Activated gamma-delta T cell (primary cell): ENCODE data around the gene IFITM2.
"Not testable (repeated sequence)": the region's sequence is repeated elsewhere in the genome, so short reads cannot be mapped to it uniquely, and the experiment has no call there.

ENCODE experiments used
- DNase-seq: peaks from one replicate; lab custom pipeline; 2025; lab: John Stamatoyannopoulos, UW

The IFITM2 gene

DNA sequence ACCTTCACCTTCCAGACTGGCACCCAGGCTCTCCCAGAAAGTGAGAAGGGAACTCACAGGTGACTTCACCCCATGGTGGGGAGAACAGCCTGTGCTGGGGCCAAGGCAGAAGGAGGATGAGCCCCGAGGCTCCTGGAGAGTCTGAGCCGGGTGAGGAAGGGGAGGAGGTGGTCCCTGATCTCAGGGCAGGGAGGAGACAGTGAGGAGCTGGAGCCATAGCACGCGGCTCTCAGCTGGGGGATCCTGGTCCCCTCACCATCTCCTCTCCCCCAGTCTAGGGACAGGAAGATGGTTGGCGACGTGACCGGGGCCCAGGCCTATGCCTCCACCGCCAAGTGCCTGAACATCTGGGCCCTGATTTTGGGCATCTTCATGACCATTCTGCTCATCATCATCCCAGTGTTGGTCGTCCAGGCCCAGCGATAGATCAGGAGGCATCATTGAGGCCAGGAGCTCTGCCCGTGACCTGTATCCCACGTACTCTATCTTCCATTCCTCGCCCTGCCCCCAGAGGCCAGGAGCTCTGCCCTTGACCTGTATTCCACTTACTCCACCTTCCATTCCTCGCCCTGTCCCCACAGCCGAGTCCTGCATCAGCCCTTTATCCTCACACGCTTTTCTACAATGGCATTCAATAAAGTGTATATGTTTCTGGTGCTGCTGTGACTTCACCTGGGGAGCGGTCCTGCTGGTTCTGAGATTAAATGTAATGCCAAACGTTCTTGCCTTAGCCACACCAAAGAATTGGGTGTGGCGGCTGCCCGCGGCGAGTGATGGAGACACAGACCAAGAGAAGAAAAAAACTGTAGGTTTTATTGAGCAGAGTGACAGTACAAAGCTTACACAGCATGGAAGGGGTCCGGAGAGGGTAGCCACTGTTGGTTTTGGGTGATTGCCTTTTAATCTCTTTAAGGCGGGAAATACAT lies 1.4 kb downstream of the IFITM2 start:
- not testable (repeated sequence) for DNase-seq

DNA sequence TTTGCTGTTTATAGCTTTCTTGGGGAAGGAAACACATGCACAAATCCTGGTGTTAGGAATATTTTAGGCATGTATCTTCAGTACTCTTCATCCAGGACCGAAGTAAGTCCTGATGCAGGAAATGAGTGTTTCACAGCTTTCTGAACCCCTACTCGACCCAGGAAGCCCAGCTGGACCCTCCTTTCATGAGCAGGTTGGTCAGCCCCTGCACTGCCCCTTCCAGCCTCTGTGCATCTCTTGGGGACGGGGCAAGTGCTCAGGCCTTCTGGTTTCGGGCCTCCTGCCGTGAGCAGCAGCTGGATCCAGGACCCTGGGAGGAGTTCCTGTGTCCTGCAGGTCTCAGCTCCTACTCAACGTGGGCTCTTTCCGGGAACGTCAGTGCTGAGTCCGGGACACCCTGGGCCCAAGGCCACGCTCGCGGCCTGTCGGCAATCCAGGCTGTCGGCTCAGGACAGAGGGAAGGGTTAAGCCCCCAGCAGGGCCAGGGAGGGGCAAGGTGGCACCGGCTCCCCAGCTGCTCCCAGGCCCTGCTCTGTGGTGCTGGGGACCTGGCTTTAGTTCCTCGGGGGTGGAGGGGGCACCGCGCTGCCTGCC lies 2.5 kb downstream of the IFITM2 start:
- not testable (repeated sequence) for DNase-seq

DNA sequence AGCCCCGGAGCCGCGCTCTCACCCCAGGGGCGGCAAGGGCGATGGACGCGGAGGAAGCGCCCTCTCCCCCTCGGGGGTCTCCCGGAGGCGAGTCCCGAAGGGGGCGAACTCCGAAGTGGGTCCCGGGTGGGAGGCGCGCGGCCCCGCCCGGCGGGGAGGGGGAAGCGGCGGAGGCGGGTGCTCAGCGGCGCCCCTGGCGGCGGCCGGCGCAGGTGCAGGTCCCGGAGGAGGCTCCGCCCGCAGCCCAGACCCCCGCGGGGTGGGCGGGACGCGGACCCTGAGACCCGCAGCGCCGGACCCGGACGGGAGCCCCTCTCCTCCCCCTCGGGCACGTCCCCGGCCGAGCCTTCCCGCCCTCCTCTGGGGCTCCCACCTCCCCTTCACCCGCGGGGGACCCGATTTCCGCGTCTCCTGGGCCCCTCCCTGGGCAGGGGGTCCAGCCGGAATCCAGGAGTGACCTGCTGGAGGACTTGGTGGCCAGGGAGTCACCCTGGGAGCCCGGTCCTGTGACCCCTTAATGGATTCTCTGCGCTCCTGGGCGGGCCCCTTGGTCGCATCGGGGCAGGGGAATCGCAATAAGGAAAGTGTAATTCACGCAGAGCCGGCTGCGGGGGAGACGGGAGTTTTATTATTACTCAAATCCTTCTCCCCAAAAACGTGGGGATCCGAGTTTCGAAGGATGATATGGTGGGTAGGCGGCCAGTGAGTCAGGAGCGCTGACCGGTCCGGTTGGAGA lies 3.6 kb downstream of the IFITM2 start:
- not testable (repeated sequence) for DNase-seq

DNA sequence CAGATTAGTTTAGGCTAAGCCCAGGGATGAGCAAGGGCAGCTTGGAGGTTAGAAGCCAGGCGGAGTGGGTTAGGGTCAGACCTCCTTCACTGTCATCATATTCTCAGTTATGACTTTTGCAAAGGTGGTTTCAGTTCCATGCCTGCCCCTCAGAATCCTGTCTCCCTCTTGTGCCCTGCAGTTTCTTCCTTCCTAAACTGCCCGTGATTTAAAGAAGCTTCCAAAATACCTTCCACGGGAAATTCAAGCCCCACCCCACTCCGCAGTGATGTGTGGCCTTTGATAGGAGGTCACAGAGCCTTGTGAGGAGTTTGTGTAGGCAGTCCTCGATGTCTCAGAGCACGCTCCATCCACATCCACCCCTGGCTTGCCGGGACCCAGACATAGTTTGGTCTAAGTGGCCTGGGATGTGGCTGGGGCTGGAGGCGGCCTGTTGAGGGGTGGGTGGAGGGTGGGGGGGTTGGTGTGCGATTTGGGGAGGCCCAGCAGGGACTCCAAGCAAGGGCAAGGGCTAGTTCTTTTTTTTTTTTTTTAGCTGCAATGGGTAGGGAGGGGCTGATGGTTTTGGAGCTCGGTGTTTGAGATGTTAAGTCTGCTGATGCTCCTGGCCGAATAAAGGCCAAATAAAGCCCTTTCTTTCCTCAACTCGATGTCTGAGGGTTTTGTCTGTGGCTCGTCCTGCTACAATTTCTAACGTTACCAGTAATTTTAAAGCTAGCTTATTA lies 4.6 kb downstream of the IFITM2 start:
- no peak for DNase-seq

DNA sequence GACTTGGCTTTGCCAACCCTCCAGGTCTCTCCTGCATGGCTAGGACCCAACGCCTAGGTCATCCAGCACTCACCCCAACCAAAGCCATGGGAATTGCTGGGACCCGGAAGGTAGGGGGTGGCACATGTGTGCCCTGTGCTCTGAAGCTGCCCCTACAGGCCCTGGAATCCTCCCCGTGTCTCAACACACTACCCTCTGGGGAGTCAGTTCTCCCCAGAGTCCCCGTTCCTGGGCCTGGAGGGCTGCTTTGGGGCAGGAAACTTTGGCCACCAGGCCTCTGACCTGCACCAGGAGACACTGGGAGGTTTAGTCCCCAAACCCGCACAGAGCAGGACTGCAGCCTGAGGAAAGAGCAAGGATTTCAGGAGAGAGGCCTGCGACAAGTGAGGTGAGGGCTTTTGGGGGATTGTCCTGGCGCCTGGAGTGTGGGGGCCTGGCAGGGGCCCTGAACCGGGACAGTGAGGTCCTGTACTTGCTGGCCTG lies 5.7 kb downstream of the IFITM2 start:
- no peak for DNase-seq

DNA sequence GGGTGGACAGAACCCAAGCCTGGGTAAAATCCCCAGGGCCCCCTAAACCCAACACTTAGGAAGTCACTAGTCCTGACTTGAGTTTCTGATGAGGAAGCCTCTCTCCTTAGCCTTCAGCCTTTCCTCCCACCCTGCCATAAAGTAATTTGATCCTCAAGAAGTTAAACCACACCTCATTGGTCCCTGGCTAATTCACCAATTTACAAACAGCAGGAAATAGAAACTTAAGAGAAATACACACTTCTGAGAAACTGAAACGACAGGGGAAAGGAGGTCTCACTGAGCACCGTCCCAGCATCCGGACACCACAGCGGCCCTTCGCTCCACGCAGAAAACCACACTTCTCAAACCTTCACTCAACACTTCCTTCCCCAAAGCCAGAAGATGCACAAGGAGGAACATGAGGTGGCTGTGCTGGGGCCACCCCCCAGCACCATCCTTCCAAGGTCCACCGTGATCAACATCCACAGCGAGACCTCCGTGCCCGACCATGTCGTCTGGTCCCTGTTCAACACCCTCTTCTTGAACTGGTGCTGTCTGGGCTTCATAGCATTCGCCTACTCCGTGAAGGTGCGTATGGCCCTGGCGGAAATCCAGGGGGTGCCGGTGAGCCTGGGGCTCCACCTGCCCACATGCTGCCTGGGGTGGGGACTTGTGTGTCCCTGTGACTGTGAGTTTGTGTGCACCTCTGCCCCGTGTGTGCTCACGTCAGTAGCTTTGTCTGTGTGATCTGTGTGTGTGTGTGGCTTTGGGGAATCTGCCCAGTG lies 6.4 kb downstream of the IFITM2 start, which contains the start of gene IFITM1:
Gene IFITM1 (plus strand): TSS at position 254 of the 767 bp plus-strand sequence. CDS start 131 bp downstream, at position 385.
- DNase-seq, result no peak

DNA sequence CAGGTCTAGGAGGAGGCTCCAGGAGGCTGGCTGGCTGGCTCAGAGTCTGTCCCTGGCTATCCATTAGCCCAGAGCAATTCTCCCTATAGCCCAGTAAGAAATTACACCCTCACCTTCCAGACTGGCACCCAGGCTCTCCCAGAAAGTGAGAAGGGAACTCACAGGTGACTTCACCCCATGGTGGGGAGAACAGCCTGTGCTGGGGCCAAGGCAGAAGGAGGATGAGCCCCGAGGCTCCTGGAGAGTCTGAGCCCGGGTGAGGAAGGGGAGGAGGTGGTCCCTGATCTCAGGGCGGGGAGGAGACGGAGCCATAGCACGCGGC lies 6.9 kb downstream of the IFITM2 start:
- not testable (repeated sequence) for DNase-seq

DNA sequence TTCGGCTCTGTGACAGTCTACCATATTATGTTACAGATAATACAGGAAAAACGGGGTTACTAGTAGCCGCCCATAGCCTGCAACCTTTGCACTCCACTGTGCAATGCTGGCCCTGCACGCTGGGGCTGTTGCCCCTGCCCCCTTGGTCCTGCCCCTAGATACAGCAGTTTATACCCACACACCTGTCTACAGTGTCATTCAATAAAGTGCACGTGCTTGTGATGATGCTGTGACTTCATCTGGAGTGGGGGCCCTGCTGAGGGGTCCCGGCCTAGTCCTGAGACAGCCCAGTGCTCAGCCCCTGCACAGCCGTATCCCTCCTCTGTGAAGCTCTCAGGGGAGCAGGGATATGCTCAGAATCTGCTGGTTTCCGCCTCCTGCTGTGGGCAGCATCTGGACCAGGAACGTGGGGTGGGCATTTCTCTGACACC lies 7.5 kb downstream of the IFITM2 start:
- DNase-seq, result no peak

DNA sequence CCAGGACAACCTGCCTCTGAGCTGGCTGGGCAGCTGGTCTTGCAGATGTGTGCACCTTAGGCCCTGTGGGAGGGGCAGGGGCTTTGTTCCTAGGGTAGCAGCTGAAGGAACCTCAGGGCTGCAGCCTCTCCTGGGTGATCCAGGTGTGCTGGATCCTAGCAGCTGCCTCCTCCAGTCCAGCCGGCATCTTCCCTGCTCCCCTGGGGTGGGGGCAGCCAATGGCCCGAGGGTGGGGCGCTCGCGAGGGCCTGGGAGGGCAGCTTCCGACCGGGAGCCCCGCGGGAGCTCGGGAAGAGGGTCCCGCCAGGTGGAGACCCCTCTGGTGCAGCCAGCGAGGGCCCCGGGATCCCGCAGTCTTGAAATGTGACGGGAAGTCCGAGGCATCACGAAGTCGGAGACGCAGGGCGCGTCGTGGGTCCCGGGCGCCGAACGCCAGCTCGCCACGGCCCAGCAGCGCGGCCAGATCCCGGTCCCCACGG lies 7.9 kb downstream of the IFITM2 start:
- DNase-seq, result no peak

DNA sequence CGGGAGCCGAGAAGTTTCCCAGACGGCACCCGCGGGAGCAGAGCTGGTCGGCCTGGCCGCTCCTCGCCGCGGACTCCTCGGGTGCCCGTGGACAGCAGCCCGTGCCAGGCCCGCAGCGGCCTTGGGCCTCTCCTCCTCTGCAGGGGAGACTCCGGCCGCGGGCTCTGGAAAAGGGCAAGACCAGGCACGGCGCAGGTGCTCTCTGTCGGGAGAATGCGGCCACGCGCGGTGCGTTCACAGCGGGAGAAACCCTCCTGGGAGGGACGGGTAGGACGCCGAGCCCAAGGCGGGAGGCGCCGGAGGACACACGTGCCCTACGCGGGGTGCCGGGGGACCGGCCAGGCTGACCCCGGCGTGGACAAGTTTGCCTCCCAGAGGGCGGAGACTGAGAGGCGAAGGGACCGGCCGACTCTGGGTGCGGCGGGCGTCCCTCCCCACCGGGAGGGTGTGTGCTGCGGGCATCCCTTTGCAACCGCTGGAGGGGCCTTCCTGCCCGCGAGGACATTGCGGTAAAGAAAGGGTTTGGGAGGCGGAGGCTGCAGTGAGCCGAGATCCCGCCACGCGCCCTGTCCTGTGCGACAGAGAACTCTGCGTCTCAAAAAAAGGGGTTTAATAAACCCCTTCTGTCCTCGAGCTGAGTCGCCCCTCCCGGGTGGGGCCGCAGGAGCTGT lies 8.6 kb downstream of the IFITM2 start:
- DNase-seq, result no peak

DNA sequence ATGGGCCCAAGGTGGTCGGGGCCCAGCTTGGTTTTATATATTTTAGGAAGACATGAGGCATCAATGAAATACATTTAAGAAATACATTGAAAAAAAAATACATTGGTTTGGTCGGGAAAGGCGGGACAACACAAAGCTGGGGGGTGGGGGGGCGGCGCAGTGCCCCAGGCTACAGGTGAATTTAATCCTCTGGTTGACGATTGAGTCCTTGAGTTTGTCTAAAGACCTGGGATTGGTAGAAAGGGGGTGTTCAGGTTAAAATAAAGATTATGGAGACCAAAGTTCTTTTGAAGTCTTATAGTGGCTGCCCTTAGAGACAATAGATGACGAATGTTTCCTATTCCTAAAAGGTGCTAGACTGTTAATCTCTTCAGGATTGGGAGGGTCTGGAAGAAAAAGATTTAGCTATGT lies 9.3 kb downstream of the IFITM2 start:
- DNase-seq, result no peak

DNA sequence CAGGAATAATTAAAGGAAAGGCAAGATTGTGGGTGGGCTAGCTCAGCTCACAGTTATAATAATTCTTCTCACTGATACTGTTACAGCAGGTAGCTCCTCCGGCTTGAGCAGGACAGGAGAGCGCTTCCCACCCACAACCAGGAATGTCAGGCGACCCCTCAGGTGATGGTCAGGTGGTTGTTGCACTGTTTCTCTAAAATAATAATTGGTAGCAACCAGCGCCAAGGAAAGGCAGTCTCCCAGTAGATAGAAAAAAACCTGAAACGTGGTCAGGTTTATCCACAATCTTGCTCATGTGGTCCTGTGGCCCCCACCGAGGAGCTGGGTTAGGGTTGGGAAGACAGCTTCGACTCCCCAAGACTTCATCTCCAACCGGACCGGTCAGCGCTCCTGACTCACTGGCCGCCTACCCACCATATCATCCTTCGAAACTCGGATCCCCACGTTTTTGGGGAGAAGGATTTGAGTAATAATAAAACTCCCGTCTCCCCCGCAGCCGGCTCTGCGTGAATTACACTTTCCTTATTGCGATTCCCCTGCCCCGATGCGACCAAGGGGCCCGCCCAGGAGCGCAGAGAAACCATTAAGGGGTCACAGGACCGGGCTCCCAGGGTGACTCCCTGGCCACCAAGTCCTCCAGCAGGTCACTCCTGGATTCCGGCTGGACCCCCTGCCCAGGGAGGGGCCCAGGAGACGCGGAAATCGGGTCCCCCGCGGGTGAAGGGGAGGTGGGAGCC lies 10.2 kb downstream of the IFITM2 start:
- DNase-seq, result not testable (repeated sequence)

DNA sequence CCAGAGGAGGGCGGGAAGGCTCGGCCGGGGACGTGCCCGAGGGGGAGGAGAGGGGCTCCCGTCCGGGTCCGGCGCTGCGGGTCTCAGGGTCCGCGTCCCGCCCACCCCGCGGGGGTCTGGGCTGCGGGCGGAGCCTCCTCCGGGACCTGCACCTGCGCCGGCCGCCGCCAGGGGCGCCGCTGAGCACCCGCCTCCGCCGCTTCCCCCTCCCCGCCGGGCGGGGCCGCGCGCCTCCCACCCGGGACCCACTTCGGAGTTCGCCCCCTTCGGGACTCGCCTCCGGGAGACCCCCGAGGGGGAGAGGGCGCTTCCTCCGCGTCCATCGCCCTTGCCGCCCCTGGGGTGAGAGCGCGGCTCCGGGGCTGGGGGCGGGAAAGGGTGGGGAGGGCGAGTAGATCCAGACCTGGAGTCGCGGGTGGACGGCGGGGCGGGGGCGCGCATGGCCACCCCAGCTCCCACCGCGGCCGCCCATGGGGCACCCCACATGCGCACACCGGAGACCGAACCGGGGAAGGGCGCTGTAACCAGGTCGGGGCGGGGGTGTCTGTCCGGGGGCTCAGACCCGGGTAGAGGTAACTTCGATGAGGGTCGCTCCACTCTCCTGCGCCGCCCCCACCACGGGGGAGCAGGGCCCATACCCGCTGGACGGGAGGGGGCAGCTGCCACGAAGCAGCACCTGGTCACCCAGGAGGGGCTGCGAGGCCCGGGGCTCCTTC lies 10.9 kb downstream of the IFITM2 start:
- DNase-seq, result not testable (repeated sequence)

DNA sequence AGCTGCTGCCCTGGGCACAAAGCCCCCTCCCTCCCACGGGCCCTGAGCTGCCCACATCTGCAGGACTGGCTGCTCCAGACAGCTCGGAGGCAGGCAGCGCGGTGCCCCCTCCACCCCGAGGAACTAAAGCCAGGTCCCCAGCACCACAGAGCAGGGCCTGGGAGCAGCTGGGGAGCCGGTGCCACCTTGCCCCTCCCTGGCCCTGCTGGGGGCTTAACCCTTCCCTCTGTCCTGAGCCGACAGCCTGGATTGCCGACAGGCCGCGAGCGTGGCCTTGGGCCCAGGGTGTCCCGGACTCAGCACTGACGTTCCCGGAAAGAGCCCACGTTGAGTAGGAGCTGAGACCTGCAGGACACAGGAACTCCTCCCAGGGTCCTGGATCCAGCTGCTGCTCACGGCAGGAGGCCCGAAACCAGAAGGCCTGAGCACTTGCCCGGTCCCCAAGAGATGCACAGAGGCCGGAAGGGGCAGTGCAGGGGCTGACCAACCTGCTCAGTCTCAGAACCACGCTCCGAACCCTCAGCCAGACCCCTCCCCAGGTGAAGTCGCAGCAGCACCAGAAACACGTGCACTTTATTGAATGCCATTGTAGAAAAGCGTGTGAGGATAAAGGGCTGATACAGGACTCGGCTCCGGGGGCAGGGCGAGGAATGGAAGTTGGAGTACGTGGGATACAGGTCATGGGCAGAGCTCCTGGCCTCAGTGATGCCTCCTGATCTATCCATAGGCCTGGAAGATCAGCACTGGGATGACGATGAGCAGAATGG lies 11.7 kb downstream of the IFITM2 start:
- not testable (repeated sequence) for DNase-seq

DNA sequence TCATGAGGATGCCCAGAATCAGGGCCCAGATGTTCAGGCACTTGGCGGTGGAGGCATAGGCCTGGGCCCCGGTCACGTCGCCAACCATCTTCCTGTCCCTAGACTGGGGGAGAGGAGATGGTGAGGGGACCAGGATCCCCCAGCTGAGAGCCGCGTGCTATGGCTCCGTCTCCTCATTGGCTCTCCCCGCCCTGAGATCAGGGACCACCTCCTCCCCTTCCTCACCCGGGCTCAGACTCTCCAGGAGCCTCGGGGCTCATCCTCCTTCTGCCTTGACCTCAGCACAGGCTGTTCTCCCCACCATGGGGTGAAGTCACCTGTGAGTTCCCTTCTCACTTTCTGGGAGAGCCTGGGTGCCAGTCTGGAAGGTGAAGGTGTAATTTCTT lies 12.3 kb downstream of the IFITM2 start:
- not testable (repeated sequence) for DNase-seq

DNA sequence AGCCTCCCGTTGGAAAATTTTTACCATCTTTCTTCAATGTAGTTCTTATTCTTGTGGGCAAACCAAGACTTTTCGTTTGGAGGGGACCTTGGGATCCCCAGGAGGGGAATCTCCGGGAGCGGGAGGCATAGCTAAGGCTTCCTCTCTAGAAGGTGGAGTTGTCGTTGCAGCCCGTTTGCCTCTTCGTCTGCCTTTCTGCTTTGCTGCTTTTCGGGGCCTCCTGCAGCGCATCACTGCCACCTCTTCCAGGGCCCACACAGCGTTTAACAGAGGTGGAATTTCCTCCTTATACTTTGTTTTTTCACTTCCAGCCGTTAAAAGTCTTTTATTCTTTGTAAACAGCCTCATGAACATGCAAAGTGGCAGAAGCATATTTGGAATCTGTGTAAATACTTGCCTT lies 16.5 kb downstream of the IFITM2 start:
- DNase-seq, result no peak

DNA sequence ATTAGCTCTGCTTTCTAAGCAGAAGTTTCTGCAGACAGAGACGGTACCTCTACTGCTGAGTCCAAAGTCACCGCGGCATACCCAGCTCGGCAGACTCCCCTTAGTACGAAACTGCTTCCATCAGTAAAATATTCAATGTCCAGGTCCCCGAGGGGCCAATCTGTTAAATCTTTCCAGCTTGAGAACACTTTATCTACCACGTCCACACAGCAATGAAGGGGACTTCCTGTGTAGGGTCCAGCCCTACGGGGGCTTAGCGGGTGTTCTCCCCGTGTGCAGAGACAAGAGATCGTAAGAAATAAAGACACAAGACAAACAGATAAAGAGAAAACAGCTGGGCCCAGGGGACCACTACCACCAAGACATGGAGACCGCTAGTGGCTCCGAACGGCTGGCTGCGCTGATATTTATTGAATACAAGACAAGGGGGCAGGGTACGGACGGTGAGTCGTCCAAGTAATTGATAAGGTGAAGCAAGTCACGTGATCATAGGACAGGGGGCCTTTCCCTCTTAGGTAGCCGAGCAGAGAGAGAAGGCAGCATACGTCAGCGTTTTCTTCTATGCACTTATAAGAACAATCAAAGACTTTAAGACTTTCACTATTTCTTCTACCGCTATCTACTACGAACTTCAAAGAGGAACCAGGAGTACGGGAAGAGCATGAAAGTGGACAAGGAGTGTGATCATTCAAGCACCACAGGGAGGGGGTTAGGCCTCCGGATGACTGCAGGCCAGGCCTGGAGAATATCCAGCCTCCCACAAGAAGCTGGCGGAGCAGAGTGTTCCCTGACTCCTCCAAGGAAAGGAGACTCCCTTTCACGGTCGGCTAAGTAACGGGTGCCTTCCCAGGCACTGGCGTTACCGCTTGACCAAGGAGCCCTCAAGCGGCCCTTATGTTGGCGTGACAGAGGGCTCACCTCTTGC lies 17.2 kb downstream of the IFITM2 start:
- not testable (repeated sequence) for DNase-seq
